NT2/D1 (cell line): ENCODE measurements around the gene SLC25A23.

Source experiments
- SUZ12 ChIP-seq: IDR thresholded peaks from 2 replicates; pipeline ENCODE4 v1.6.1; 2011; ENCODE audit not compliant: insufficient read length, insufficient read depth; ENCODE audit errors: extremely low read depth
- YY1 ChIP-seq: IDR thresholded peaks from 2 replicates; pipeline ENCODE4 v1.6.1; 2011; ENCODE audit not compliant: insufficient read length, insufficient read depth
- ZNF274 ChIP-seq: IDR thresholded peaks from 2 replicates; pipeline ENCODE4 v1.6.1; 2011; ENCODE audit warnings: mild to moderate bottlenecking, low read depth, low read length

- TF ChIP-seq ZNF274 (no peak), YY1 (no peak), SUZ12 (no peak)
Measured at GRCh38 chr19:6491802-6492592, 32.4 kb upstream of the SLC25A23 start.
